ENCODE results near the gene SH2D7.

SH2D7 gene

GRCh38 chr15:78075490-78076230 lies 16.7 kb upstream of the SH2D7 start:
- H3K27ac ChIP-seq: peak overlapping the region; percentile 66; the same call in 1 of the 2 replicates
- TF ChIP-seq CTCF (IDR thresholded peaks at IDR 0.05) (no peak), ZFX (IDR thresholded peaks at IDR 0.05; ENCODE audit: borderline replicate concordance) (no peak)

GRCh38 chr15:78076231-78077052 lies 15.9 kb upstream of the SH2D7 start:
- peak overlapping the region; percentile 66 for H3K27ac ChIP-seq
- TF ChIP-seq CTCF (IDR thresholded peaks at IDR 0.05): no peak
- no peak for TF ChIP-seq ZFX (IDR thresholded peaks at IDR 0.05; ENCODE audit: borderline replicate concordance)

GRCh38 chr15:78077053-78077870 lies 15.1 kb upstream of the SH2D7 start, which contains the start of gene TBC1D2B:
TBC1D2B (minus strand) TSS chr15:78077711; CDS start chr15:78077652, 59 bp downstream.
- no peak; the same call in none of the 2 replicates for TF ChIP-seq CTCF (IDR thresholded peaks at IDR 0.05)
- TF ChIP-seq ZFX (IDR thresholded peaks at IDR 0.05; ENCODE audit: borderline replicate concordance): no peak
- H3K27ac ChIP-seq: peak within 1 kb of the TSS; percentile 66

- no peak for TF ChIP-seq ZFX (IDR thresholded peaks at IDR 0.05; ENCODE audit: borderline replicate concordance)
- no peak; the same call in 1 of the 2 replicates for TF ChIP-seq CTCF (IDR thresholded peaks at IDR 0.05)
- peak overlapping the region; percentile 66 for H3K27ac ChIP-seq
Observed at GRCh38 chr15:78077871-78078210, 14.5 kb upstream of the SH2D7 start.

GRCh38 chr15:78079298-78080087 lies 12.9 kb upstream of the SH2D7 start:
- H3K27ac ChIP-seq: no peak overlapping the region
- no peak for TF ChIP-seq ZFX (IDR thresholded peaks at IDR 0.05; ENCODE audit: borderline replicate concordance)
- no peak for TF ChIP-seq CTCF (IDR thresholded peaks at IDR 0.05)

GRCh38 chr15:78080088-78080460 lies 12.3 kb upstream of the SH2D7 start:
- H3K27ac ChIP-seq: no peak overlapping the region
- TF ChIP-seq ZFX (IDR thresholded peaks at IDR 0.05; ENCODE audit: borderline replicate concordance) (no peak), CTCF (IDR thresholded peaks at IDR 0.05) (no peak)
